Measurements from ENCODE around the gene CCDC92.
"Not testable (repeated sequence)": the region's sequence is repeated elsewhere in the genome, so short reads cannot be mapped to it uniquely, and the experiment has no call there.

CCDC92 gene

GRCh38 chr12:123950476-123951349 lies 21.9 kb downstream of the CCDC92 start:
- DNase-seq (ENCODE audit: insufficient read length, low spot score) (no peak), FAIRE-seq (no peak)

GRCh38 chr12:123949770-123950165 lies 22.9 kb downstream of the CCDC92 start:
- FAIRE-seq = no peak

GRCh38 chr12:123948796-123949769 lies 23.5 kb downstream of the CCDC92 start:
- no peak for DNase-seq (ENCODE audit: insufficient read length, low spot score)
- FAIRE-seq = no peak

More at GRCh38 chr12:123949770-123950165, 22.9 kb downstream of the CCDC92 start:
- DNase-seq (ENCODE audit: insufficient read length, low spot score) = no peak

GRCh38 chr12:123948401-123948795 lies 24.2 kb downstream of the CCDC92 start:
- FAIRE-seq (no peak), DNase-seq (ENCODE audit: insufficient read length, low spot score) (no peak)

GRCh38 chr12:123947531-123947930 lies 25.1 kb downstream of the CCDC92 start:
- FAIRE-seq; DNase-seq (ENCODE audit: insufficient read length, low spot score): not testable (repeated sequence)

- not testable (repeated sequence) for FAIRE-seq; DNase-seq (ENCODE audit: insufficient read length, low spot score)
Observed at GRCh38 chr12:123946516-123947505, 25.8 kb downstream of the CCDC92 start.

GRCh38 chr12:123946152-123946515 lies 26.5 kb downstream of the CCDC92 start:
- DNase-seq (ENCODE audit: insufficient read length, low spot score) (no peak), FAIRE-seq (no peak)

GRCh38 chr12:123945287-123946151 lies 27.1 kb downstream of the CCDC92 start:
- no peak for DNase-seq (ENCODE audit: insufficient read length, low spot score)
- FAIRE-seq = no peak

- FAIRE-seq = no peak
- no peak for DNase-seq (ENCODE audit: insufficient read length, low spot score)
Observed at GRCh38 chr12:123944696-123945095, 27.9 kb downstream of the CCDC92 start.

GRCh38 chr12:123943816-123944215 lies 28.8 kb downstream of the CCDC92 start:
- DNase-seq (ENCODE audit: insufficient read length, low spot score) (no peak), FAIRE-seq (no peak)

- no peak for FAIRE-seq
- DNase-seq (ENCODE audit: insufficient read length, low spot score) = no peak
Observed at GRCh38 chr12:123942911-123943648, 29.6 kb downstream of the CCDC92 start.

- no peak for FAIRE-seq
- DNase-seq (ENCODE audit: insufficient read length, low spot score) = no peak
Observed at GRCh38 chr12:123942238-123942653, 30.4 kb downstream of the CCDC92 start.

- FAIRE-seq = no peak
- no peak for DNase-seq (ENCODE audit: insufficient read length, low spot score)
Observed at GRCh38 chr12:123941624-123942237, 30.9 kb downstream of the CCDC92 start.

GRCh38 chr12:123941000-123941399 lies 31.6 kb downstream of the CCDC92 start:
- FAIRE-seq (no peak), DNase-seq (ENCODE audit: insufficient read length, low spot score) (no peak)

- FAIRE-seq (no peak), DNase-seq (ENCODE audit: insufficient read length, low spot score) (no peak)
Observed at GRCh38 chr12:123940627-123940966, 32.0 kb downstream of the CCDC92 start.

- FAIRE-seq (no peak), DNase-seq (ENCODE audit: insufficient read length, low spot score) (no peak)
Observed at GRCh38 chr12:123939716-123940626, 32.7 kb downstream of the CCDC92 start.
